Stimulated activated memory B cell treated with anti-CD40 and anti-IgM and Interleukin-4, amounts not matched to agents 10 μg/mL and 1 μg/mL and 100 μg/mL, for 72 hours (primary cell): Measurements from ENCODE around the gene NFILZ.
"Not testable (repeated sequence)": the region's sequence is repeated elsewhere in the genome, so short reads cannot be mapped to it uniquely, and the experiment has no call there.

Source experiments
- ATAC-seq: fragments of 150-1000 bp; cut with Tn5 transposase; 2 replicates; pipeline ENCODE4 v1.10.0; 2021
- H3K27ac Mint-ChIP-seq: one replicate; pipeline ENCODE4 v1.8.0; 2022; ENCODE audit warnings: mild to moderate bottlenecking, mixed read lengths
- H3K27me3 Mint-ChIP-seq: one replicate; pipeline ENCODE4 v1.8.0; 2022; ENCODE audit warnings: mixed read lengths
- H3K36me3 Mint-ChIP-seq: one replicate; pipeline ENCODE4 v1.8.0; 2022; ENCODE audit warnings: mixed read lengths
- H3K4me1 Mint-ChIP-seq: one replicate; pipeline ENCODE4 v1.8.0; 2022; ENCODE audit warnings: mixed read lengths
- H3K4me3 Mint-ChIP-seq: one replicate; pipeline ENCODE4 v1.8.0; 2022; ENCODE audit warnings: mild to moderate bottlenecking, moderate library complexity, mixed read lengths
- H3K9me3 Mint-ChIP-seq: one replicate; pipeline ENCODE4 v1.8.0; 2022; ENCODE audit warnings: mixed read lengths

The NFILZ gene

GRCh38 chr19:8622886-8623285 lies 7.5 kb upstream of the NFILZ start:
- not testable (repeated sequence) for H3K4me3 Mint-ChIP-seq, ATAC-seq, H3K4me1 Mint-ChIP-seq, H3K36me3 Mint-ChIP-seq, H3K9me3 Mint-ChIP-seq, H3K27ac Mint-ChIP-seq
- peaks cover 26% of the 10 kb centered on the region for H3K27me3 Mint-ChIP-seq

- H3K27ac Mint-ChIP-seq, result no peak overlapping the region
- no peak for ATAC-seq
- H3K27me3 Mint-ChIP-seq, result peaks cover 10% of the 10 kb centered on the region
- no peak overlapping the region for H3K4me3 Mint-ChIP-seq
- H3K4me1 Mint-ChIP-seq, result no peaks in the 10 kb centered on the region
- no peaks in the 10 kb centered on the region for H3K36me3 Mint-ChIP-seq
- peaks cover 3% of the 10 kb centered on the region for H3K9me3 Mint-ChIP-seq
These were observed 3.6 kb upstream of the NFILZ start for GRCh38 chr19:8626842-8627241.

- H3K27me3 Mint-ChIP-seq, result peaks cover 7% of the 10 kb centered on the region
- ATAC-seq, result no peak
These were observed 1.2 kb upstream of the NFILZ start for GRCh38 chr19:8629184-8629583.

GRCh38 chr19:8630796-8631424 lies 477 bp downstream of the NFILZ start:
- Mint-ChIP-seq H3K36me3 (no peaks in the 10 kb centered on the region), H3K27me3 (no peaks in the 10 kb centered on the region), H3K9me3 (peaks cover 3% of the 10 kb centered on the region), H3K4me1 (no peaks in the 10 kb centered on the region), H3K27ac (no peak overlapping the region), H3K4me3 (no peak overlapping the region)
- no peak for ATAC-seq

More at GRCh38 chr19:8629184-8629583, 1.2 kb upstream of the NFILZ start:
- peaks cover 3% of the 10 kb centered on the region for H3K9me3 Mint-ChIP-seq
- no peak overlapping the region for H3K27ac Mint-ChIP-seq
- H3K4me1 Mint-ChIP-seq, result no peaks in the 10 kb centered on the region
- no peak overlapping the region for H3K4me3 Mint-ChIP-seq
- no peaks in the 10 kb centered on the region for H3K36me3 Mint-ChIP-seq

GRCh38 chr19:8631425-8631819 lies 989 bp downstream of the NFILZ start:
- Mint-ChIP-seq H3K27ac (no peak overlapping the region), H3K4me1 (no peaks in the 10 kb centered on the region), H3K27me3 (peaks cover 1% of the 10 kb centered on the region), H3K9me3 (peaks cover 3% of the 10 kb centered on the region), H3K36me3 (no peaks in the 10 kb centered on the region), H3K4me3 (no peak overlapping the region)
- no peak for ATAC-seq

GRCh38 chr19:8635422-8635821 lies 5.0 kb downstream of the NFILZ start:
- peaks cover 35% of the 10 kb centered on the region for H3K27me3 Mint-ChIP-seq
- no peak overlapping the region for H3K27ac Mint-ChIP-seq
- ATAC-seq, result no peak
- no peaks in the 10 kb centered on the region for H3K9me3 Mint-ChIP-seq
- no peaks in the 10 kb centered on the region for H3K4me1 Mint-ChIP-seq
- H3K4me3 Mint-ChIP-seq, result no peak overlapping the region
- no peaks in the 10 kb centered on the region for H3K36me3 Mint-ChIP-seq

- H3K4me1 Mint-ChIP-seq, ATAC-seq, H3K9me3 Mint-ChIP-seq, H3K27ac Mint-ChIP-seq, H3K4me3 Mint-ChIP-seq, H3K36me3 Mint-ChIP-seq: not testable (repeated sequence)
- H3K27me3 Mint-ChIP-seq, result peaks cover 38% of the 10 kb centered on the region
These were observed 6.6 kb downstream of the NFILZ start for GRCh38 chr19:8637070-8637469.

- no peak for ATAC-seq
- Mint-ChIP-seq H3K4me3 (no peak overlapping the region), H3K27me3 (peaks cover 38% of the 10 kb centered on the region)
These were observed 7.7 kb downstream of the NFILZ start for GRCh38 chr19:8638078-8638619.

GRCh38 chr19:8639821-8640401 lies 9.5 kb downstream of the NFILZ start:
- H3K36me3 Mint-ChIP-seq, result no peaks in the 10 kb centered on the region
- no peak overlapping the region for H3K4me3 Mint-ChIP-seq
- peaks cover 38% of the 10 kb centered on the region for H3K27me3 Mint-ChIP-seq
- no peaks in the 10 kb centered on the region for H3K4me1 Mint-ChIP-seq
- H3K27ac Mint-ChIP-seq, result no peak overlapping the region
- ATAC-seq, result no peak
- no peaks in the 10 kb centered on the region for H3K9me3 Mint-ChIP-seq

More at GRCh38 chr19:8638078-8638619, 7.7 kb downstream of the NFILZ start:
- H3K4me1 Mint-ChIP-seq, result no peaks in the 10 kb centered on the region
- H3K9me3 Mint-ChIP-seq, result no peaks in the 10 kb centered on the region
- H3K27ac Mint-ChIP-seq, result no peak overlapping the region
- no peaks in the 10 kb centered on the region for H3K36me3 Mint-ChIP-seq

- no peak overlapping the region for H3K27ac Mint-ChIP-seq
- H3K27me3 Mint-ChIP-seq, result peaks cover 44% of the 10 kb centered on the region
- H3K4me1 Mint-ChIP-seq, result no peaks in the 10 kb centered on the region
- H3K4me3 Mint-ChIP-seq, result no peak overlapping the region
- no peak for ATAC-seq
- no peaks in the 10 kb centered on the region for H3K36me3 Mint-ChIP-seq
- H3K9me3 Mint-ChIP-seq, result no peaks in the 10 kb centered on the region
These were observed 10.1 kb downstream of the NFILZ start for GRCh38 chr19:8640402-8641004.

GRCh38 chr19:8641221-8641907 lies 10.9 kb downstream of the NFILZ start:
- H3K27ac Mint-ChIP-seq, result no peak overlapping the region
- H3K4me1 Mint-ChIP-seq, result no peaks in the 10 kb centered on the region
- no peaks in the 10 kb centered on the region for H3K9me3 Mint-ChIP-seq
- peaks cover 52% of the 10 kb centered on the region for H3K27me3 Mint-ChIP-seq
- ATAC-seq, result no peak
- no peaks in the 10 kb centered on the region for H3K36me3 Mint-ChIP-seq
- no peak overlapping the region for H3K4me3 Mint-ChIP-seq

GRCh38 chr19:8641908-8642547 lies 11.6 kb downstream of the NFILZ start:
- Mint-ChIP-seq H3K4me3 (no peak overlapping the region), H3K27ac (no peak overlapping the region), H3K36me3 (no peaks in the 10 kb centered on the region), H3K27me3 (peaks cover 52% of the 10 kb centered on the region), H3K9me3 (no peaks in the 10 kb centered on the region), H3K4me1 (no peaks in the 10 kb centered on the region)
- no peak for ATAC-seq

GRCh38 chr19:8642561-8642960 lies 12.1 kb downstream of the NFILZ start:
- no peak overlapping the region for H3K27ac Mint-ChIP-seq
- H3K36me3 Mint-ChIP-seq, result no peaks in the 10 kb centered on the region
- no peaks in the 10 kb centered on the region for H3K4me1 Mint-ChIP-seq
- ATAC-seq, result no peak
- H3K9me3 Mint-ChIP-seq, result no peaks in the 10 kb centered on the region
- H3K4me3 Mint-ChIP-seq, result no peak overlapping the region
- H3K27me3 Mint-ChIP-seq, result peaks cover 50% of the 10 kb centered on the region

GRCh38 chr19:8643860-8644653 lies 13.6 kb downstream of the NFILZ start:
- Mint-ChIP-seq H3K4me1 (no peaks in the 10 kb centered on the region), H3K4me3 (no peak overlapping the region), H3K27me3 (peaks cover 39% of the 10 kb centered on the region), H3K36me3 (no peaks in the 10 kb centered on the region), H3K9me3 (no peaks in the 10 kb centered on the region), H3K27ac (no peak overlapping the region)
- ATAC-seq, result no peak
